Measurements from ENCODE around the gene PKHD1. TPM values are rescaled to one million over a fixed set of nuclear protein-coding genes. Genes with fewer than 3 reads are reported as not detected.

PKHD1 gene
- total RNA-seq, 1 experiment from 2014 or later, result 0.09 TPM

DNA sequence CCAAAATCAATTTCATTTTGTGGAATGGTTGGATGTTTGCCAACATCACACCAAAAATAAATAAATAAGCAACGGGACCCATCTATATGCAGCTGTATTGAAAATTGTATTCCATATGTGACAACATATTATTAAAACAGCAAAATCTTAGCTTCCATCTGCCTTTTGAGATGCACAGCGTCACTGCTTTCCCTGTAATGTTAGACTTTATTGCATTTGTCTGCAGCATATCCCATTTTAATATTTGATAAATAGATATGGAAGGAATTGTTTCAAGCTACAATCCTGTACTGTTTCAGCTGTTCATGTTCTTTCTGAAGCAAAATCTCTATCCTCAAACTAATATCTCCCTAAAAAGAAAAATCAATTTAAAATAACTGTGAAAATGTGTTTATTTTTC is 509.1 kb downstream of the PKHD1 start:
- H4K5ac ChIP-seq (ENCODE audit: insufficient read length, low read depth, low read length), result no peak overlapping the region
- H4K91ac ChIP-seq (ENCODE audit: insufficient read length, low read depth, low read length), result no peak overlapping the region
- H3K79me1 ChIP-seq (ENCODE audit: insufficient read depth, low read depth, low read length, poor library complexity, severe bottlenecking), result no peaks in the 10 kb centered on the region
- WGBS (ENCODE audit: extremely low coverage, insufficient read length, low lambda C conversion rate), result no CpG with 5 or more reads among the region's 2 CpGs
- H3K4me2 ChIP-seq (ENCODE audit: insufficient read depth, insufficient read length, low read length), result no peak overlapping the region
- TF ChIP-seq, protein P1, sequence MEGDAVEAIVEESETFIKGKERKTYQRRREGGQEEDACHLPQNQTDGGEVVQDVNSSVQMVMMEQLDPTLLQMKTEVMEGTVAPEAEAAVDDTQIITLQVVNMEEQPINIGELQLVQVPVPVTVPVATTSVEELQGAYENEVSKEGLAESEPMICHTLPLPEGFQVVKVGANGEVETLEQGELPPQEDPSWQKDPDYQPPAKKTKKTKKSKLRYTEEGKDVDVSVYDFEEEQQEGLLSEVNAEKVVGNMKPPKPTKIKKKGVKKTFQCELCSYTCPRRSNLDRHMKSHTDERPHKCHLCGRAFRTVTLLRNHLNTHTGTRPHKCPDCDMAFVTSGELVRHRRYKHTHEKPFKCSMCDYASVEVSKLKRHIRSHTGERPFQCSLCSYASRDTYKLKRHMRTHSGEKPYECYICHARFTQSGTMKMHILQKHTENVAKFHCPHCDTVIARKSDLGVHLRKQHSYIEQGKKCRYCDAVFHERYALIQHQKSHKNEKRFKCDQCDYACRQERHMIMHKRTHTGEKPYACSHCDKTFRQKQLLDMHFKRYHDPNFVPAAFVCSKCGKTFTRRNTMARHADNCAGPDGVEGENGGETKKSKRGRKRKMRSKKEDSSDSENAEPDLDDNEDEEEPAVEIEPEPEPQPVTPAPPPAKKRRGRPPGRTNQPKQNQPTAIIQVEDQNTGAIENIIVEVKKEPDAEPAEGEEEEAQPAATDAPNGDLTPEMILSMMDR (conservative IDR thresholded peaks at IDR 0.05), result no peak
- Mint-ChIP-seq H3K27me3 (ENCODE audit: low read depth) (no peaks in the 10 kb centered on the region), H3K9me3 (peaks cover 7 to 10% of the 10 kb centered on the region in 2 experiments; a peak in 4 of 5 replicates), H3K4me3 (no peak overlapping the region), H3K27ac (no peak overlapping the region), H3K36me3 (ENCODE audit: insufficient read depth in 1 of 3, low read depth in 3 of 3) (peaks cover 0 to 8% (median 2%) of the 10 kb centered on the region in 3 experiments; a peak in 2 of 7 replicates), H3K4me1 (peaks cover 0 to 3% of the 10 kb centered on the region in 2 experiments; a peak in 1 of 4 replicates)
- no peak overlapping the region for H2BK120ac ChIP-seq (ENCODE audit: low read depth, low read length, poor library complexity, severe bottlenecking)
- H2BK5ac ChIP-seq (ENCODE audit: insufficient read length, low read length), result no peak overlapping the region
- no peaks in the 10 kb centered on the region for H3K4me1 ChIP-seq (ENCODE audit: insufficient read depth, low read length)
- no peak overlapping the region for H3K4ac ChIP-seq (ENCODE audit: low read depth, low read length)
- no peaks in the 10 kb centered on the region for H4K20me1 ChIP-seq (ENCODE audit: control insufficient read depth, insufficient read depth, insufficient read length)
- H3K14ac ChIP-seq (ENCODE audit: insufficient read depth, low read length), result no peak overlapping the region
- H2BK20ac ChIP-seq (ENCODE audit: low read depth, low read length, poor library complexity, severe bottlenecking), result no peak overlapping the region
- H3K9ac ChIP-seq (ENCODE audit: extremely low read depth, insufficient read length, low read length), result no peak overlapping the region
- no peak overlapping the region for H3K23ac ChIP-seq (ENCODE audit: insufficient read length, low read depth, low read length)
- no peaks in the 10 kb centered on the region for H3K9me3 ChIP-seq (ENCODE audit: control insufficient read depth, low read depth, low read length)
- DNase-seq, result no peak
- no peak overlapping the region for H2BK15ac ChIP-seq (ENCODE audit: low read depth, low read length)
- H3K79me2 ChIP-seq (ENCODE audit: insufficient read depth, low read length), result no peaks in the 10 kb centered on the region
- no peak overlapping the region for H3K27ac ChIP-seq (ENCODE audit: insufficient read length, low read depth, low read length)
- H4K8ac ChIP-seq (replicated peaks; ENCODE audit: insufficient read length, low read depth, low read length), result no peak overlapping the region
- no peak overlapping the region for H2AFZ ChIP-seq (ENCODE audit: low read length)
- H3K27me3 ChIP-seq (ENCODE audit: insufficient read depth, low read length), result no peaks in the 10 kb centered on the region
- H2AK5ac ChIP-seq (ENCODE audit: insufficient read length, low read length), result no peak overlapping the region
- no peak overlapping the region for H3T11ph ChIP-seq (ENCODE audit: low read length)
- H3K18ac ChIP-seq (ENCODE audit: insufficient read length, low read depth, low read length), result no peak overlapping the region
- no peak overlapping the region for H3K56ac ChIP-seq (ENCODE audit: insufficient read length, low read depth, low read length)
- no peak overlapping the region for H2BK12ac ChIP-seq (ENCODE audit: insufficient read length, low read depth, low read length)
- no peaks in the 10 kb centered on the region for H3K23me2 ChIP-seq (ENCODE audit: insufficient read length, low read depth, low read length, poor library complexity, severe bottlenecking)
